ENCODE results near the gene SERHL2.
"Not testable (repeated sequence)": the region's sequence is repeated elsewhere in the genome, so short reads cannot be mapped to it uniquely, and the experiment has no call there.

SERHL2 gene

GRCh38 chr22:42553475-42554361 is at the start of gene SERHL2:
TSS of gene SERHL2 (plus strand) at chr22:42553956. CDS start at chr22:42554021, 65 bp downstream.
- peak; percentile 15 for DNase-seq (ENCODE audit: low read depth)

- not testable (repeated sequence) for DNase-seq (ENCODE audit: low read depth)
These were observed 45.3 kb upstream of the SERHL2 start for GRCh38 chr22:42508327-42508974.

- not testable (repeated sequence) for DNase-seq (ENCODE audit: low read depth)
These were observed 44.8 kb upstream of the SERHL2 start for GRCh38 chr22:42508975-42509364.

- DNase-seq (ENCODE audit: low read depth), result no peak
These were observed 44.2 kb upstream of the SERHL2 start for GRCh38 chr22:42509548-42509947.

GRCh38 chr22:42511401-42511891 is 42.3 kb upstream of the SERHL2 start:
- DNase-seq (ENCODE audit: low read depth), result no peak

GRCh38 chr22:42512273-42512990 is 41.3 kb upstream of the SERHL2 start:
- DNase-seq (ENCODE audit: low read depth), result not testable (repeated sequence)

GRCh38 chr22:42514331-42514730 is 39.4 kb upstream of the SERHL2 start:
- not testable (repeated sequence) for DNase-seq (ENCODE audit: low read depth)

GRCh38 chr22:42515304-42515703 is 38.5 kb upstream of the SERHL2 start:
- not testable (repeated sequence) for DNase-seq (ENCODE audit: low read depth)

- no peak for DNase-seq (ENCODE audit: low read depth)
These were observed 37.9 kb upstream of the SERHL2 start for GRCh38 chr22:42515896-42516295.

GRCh38 chr22:42517103-42517502 is 36.7 kb upstream of the SERHL2 start:
- not testable (repeated sequence) for DNase-seq (ENCODE audit: low read depth)

- DNase-seq (ENCODE audit: low read depth), result not testable (repeated sequence)
These were observed 34.9 kb upstream of the SERHL2 start for GRCh38 chr22:42518638-42519524.

GRCh38 chr22:42519525-42520401 is 34.0 kb upstream of the SERHL2 start, which contains the start of gene RRP7A:
TSS of gene RRP7A (minus strand) at chr22:42519796. CDS start at chr22:42519786, 10 bp downstream.
- no peak for DNase-seq (ENCODE audit: low read depth)

GRCh38 chr22:42521228-42521546 is 32.6 kb upstream of the SERHL2 start:
- DNase-seq (ENCODE audit: low read depth), result no peak

GRCh38 chr22:42522546-42522945 is 31.2 kb upstream of the SERHL2 start:
- no peak for DNase-seq (ENCODE audit: low read depth)

- DNase-seq (ENCODE audit: low read depth), result no peak
These were observed 25.0 kb upstream of the SERHL2 start for GRCh38 chr22:42528591-42529307.

- DNase-seq (ENCODE audit: low read depth), result not testable (repeated sequence)
These were observed 24.3 kb upstream of the SERHL2 start for GRCh38 chr22:42529435-42529834.

GRCh38 chr22:42531401-42532084 is 22.2 kb upstream of the SERHL2 start:
- not testable (repeated sequence) for DNase-seq (ENCODE audit: low read depth)

- DNase-seq (ENCODE audit: low read depth), result no peak
These were observed 20.1 kb upstream of the SERHL2 start for GRCh38 chr22:42533638-42533977.

- DNase-seq (ENCODE audit: low read depth), result not testable (repeated sequence)
These were observed 18.5 kb upstream of the SERHL2 start for GRCh38 chr22:42535082-42535731.

All from GM04503 (cell line).